Activated CD8-positive, alpha-beta memory T cell treated with anti-CD3 and anti-CD28 coated beads for 24 hours (primary cell): ENCODE data around the gene UPK2.

ENCODE experiments used
- DNase-seq: peaks from one replicate; pipeline ENCODE4 v3.0.0-alpha.2; 2020

UPK2 gene

DNA sequence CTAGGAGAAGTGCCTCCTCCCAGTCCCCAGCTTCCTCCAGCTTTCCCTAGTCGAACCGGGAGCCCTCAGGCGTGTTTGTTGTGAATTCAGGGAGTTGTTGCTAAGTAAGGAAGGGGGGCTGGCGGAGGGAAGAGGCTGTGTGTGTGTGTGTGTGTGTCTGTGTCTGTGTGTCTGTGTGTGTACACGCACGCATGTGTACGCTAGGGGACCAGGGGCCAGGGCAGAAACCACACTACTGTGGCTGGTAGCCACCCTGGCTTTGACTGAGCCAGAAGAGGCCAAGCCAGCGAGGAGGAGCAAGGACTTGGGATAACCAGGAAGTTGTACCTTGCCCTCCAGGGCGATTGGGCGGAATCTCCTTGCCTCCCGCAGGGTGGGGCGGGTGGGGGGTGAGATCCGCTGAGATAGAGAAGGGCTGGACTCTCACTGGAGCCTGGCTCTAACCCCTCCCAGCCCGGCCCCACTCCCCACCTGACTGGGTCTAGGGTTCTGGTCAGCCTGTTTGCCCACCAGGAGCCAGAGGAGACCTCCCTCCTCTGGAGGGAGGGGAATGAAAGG lies 37.9 kb upstream of the UPK2 start:
- peak; percentile 79 for DNase-seq

DNA sequence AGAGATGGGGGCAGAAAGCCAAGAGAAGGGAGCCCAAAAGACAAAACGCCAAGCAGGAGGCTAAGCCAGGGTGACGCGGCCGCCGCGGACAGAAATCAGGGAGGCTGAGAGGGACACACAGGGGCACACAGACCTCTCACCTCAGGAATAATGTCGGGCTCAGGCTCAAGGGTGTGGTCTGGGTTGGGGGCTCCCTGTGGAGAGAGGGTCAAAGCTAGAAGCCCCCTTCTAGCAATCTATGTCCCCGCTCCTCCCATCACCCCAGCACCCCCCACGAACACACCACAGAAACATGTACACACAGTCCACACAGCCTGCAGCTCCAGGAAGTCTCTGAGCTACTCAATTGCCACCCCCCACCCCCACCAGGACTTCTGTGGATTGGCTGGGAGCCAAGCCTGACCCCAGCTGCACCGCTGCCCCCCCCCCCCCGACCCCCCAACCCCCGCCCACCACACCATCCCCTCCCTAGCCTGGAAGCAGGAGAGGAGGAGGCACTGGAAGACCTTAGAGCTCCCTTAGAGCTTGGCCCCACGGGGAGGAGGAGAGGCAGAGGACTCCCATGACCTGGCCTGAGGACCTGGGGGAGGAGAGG lies 37.3 kb upstream of the UPK2 start:
- DNase-seq, result peak; percentile 72

DNA sequence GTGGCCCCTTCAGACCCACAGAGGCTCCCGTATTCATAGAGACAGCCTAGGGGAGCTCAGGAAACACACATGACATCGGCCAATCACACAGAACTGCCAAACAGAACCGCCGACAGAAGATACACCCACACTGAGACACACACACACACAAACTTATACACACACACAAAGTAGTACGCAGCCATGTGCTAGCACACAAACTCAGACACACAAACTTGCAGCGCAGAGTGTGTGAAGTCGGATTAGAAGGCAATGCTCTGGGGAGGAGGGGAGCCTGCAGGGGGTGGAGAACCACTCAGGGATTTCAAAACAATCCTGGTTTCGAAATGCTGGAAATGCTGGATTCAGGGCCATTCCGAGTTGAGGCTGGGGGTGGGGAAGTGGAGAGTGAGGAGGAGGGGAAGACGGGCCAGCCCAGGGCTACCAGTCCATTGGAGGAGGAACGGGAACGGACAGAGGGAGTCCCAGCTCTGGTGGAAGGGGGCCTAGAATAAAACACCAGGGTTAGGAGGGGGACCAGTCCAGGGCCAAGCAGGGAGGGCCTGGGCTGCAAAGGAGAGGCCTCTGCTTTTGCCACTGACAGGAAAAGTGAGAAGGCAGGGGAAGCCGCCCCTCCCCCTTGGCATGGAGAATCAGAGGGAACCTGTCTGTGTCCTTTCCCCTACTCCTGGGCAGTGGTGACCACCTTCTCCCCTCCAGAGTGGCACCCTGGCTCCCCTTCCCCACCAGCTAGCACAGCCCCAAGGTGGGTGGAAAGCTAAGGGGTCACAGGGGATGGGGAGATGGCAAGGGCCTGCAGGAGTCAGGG lies 34.8 kb upstream of the UPK2 start:
- DNase-seq, result peak; percentile 63

DNA sequence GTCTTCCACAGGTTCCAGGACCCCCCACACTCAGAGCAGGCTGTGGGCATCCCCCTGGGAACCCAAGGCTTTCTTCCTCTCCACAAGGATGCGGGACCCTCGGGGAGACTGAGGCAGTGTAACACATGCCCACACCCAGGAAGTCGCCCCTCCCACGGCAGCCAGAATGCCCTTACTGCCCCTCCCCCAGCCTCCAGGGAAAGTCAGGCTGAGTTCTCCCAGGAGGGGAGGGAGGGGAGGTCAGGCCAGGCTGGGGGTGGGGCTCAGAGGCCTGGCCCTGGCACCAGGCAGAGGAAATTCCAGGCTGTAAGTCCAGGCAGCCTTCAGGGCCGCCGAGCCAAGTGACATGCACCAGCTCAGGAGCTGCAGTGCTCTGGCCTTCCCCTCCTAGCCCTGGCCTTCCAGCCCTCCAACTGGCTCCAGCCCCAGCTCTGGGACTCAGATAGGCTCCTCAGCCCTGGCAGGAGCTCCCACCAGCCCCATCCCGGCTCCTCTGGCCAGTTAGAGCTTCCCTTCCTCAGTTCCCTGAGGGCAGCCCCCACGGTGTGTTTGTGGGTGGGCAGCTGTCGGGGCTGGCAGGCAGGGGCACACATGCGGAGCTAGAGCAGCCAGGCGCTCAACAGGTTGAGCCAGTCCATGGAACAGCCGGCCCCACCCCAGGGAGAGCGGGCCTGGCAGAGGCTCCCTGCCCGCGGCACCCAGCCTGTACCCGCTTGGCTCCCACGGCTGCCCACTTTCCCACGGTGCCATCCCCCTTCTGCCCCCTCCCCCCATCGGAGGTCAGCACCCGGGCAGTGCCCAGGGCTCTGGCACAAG lies 34.0 kb upstream of the UPK2 start:
- no peak for DNase-seq

DNA sequence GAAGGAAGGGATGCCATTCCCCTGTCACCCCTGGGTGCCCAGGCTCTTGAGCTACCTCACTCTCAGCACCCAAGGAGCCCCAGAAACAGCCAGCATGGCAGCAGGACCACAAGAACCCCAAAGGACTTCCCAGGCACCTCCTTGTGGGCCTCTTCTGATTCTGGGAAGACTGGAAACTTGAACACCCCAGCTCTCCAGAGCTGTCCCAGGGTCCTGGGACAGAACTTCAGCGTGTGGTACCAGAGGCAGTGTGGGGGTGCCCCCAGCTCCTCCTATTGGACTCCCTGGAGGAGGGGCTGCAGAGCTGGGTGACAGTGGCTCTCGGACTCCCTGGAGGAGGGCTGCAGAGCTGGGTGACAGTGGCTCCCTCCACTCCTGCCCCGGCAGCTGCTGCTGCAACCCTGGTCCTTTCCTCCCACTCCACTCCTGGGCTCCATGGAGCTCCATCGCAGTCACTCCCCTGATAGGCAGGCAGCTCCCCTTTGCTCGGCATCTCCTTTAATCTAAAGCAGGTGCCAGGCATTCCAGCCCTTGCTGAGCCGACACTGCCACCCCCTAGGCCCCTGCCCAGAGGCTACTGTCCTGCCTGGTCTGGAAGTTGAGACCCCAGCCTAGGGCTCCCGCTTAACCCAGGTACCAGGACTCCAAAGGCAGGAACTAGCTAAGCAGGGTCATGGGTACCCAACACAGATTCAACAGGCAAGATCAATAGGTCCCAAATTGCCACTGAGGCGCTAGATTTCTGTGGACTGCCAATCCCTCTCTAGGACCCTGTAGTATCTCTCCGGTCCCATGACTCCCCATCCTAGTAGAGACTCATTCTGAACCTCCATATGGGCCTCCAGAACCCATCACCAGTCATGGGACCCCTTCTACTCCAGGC lies 33.1 kb upstream of the UPK2 start:
- DNase-seq, result peak; percentile 62

DNA sequence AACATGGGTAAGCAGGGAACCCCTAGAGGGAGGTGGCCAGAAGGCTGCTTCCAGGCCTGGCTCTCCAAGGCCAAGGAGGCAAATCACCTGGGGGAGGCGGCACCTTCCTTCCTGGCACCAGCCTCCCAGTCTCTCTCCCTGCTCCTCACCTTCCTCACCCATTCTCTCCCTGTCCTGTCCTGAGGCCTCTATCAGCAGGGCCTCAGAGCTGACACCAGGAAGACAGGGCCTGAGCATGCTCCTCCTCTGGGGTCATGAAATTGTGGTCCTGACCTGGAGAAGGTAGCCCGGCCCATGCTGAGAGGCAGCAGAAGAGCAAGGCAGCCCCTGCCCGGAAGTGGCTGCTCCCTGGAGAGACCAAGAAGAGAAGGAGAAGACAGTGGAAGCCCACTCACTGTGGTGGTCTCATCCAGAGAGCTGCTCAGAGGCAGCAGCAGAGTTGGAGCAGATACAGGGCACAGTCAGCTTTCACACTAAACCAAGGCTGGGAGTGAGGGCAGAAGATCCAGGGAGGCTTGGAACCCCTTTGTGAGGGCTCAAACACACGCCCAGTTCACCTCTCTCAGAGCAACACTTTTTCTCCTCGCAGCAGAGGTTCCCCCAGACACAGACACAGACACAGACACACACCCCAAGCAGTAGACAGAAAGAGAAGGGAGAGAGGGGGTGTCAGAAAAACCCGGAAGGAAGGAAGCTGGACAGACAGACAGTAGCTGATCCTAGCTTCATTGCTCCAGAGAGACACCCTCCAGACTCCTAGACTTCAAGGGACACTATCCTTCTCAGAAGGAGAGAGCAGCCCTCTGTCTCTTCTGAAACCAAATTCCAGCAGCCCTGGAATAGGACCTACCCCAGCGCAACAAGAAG lies 32.1 kb upstream of the UPK2 start:
- no peak for DNase-seq

DNA sequence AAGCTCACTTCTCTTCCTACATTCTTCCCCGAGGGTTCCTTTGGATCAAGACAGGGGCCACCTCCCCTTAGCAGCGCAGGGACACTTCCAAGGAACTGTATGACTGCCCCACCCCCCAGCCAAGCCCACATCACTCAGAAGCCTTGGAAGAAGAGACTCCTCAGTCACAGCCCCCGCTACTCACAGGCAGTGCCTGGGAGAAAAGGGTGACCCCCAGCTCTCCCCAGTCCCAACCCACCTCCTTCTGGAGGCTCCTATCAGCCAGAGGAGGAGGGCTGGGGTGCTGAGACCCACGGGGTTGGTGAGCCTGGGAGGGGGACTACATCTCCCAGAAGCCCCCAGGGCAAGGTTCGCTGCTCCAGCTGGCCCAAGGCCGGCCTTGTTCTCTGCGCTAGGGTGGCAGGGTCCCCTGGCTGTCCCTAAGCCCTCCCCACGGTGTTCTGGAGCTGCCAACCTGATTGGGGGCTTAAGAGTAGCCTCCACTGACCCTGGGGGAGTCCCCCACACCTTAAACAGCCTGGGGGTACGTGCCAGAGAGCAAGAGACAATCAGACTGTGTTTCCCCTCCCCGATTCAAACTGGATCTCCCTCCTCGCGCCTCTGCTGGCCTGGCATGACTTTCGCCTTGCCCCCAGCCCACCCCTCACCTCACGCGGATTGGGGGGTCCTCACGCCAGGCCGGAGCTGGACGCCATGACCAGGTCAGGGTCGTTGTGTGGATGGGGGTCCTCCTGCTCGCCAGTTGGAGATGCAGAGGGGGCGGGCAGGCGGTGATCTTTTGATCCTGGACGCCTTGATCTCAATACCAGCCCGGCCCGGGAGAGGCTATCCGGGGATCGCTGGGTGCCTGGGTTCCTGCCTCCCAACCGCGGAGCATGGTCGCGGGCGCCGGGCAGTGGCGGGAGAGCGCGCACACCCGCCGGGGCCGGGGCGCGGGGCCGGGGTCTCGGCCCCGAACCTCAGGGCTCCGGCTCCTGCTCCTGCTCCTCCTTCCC lies 31.2 kb upstream of the UPK2 start:
- peak; percentile 83 for DNase-seq

DNA sequence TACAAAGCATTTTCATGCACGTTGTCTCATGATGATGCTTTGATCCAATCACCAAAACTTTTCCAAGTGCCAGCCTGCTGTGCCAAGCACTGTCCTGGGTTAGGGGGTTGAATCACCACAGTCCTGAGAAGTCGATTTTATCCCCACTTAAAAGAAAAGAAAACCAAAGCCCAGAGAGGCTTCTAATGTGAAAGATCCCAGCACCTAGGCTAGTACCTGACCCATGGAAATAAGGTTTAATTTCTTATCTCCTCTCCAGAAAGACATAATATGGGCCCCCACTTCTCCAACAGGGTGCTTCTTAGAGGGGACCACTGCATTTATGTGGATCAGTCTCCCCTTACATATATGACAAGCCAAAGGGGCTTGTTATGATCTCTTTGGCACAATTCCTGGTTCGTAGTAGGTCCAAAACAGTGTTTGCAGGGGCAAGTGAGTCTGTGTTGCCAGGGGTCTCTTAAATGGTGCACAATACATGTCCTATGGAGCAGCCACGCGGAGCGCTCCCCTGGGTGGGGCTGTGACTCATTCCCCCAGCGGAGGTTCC lies 28.5 kb upstream of the UPK2 start:
- no peak for DNase-seq

DNA sequence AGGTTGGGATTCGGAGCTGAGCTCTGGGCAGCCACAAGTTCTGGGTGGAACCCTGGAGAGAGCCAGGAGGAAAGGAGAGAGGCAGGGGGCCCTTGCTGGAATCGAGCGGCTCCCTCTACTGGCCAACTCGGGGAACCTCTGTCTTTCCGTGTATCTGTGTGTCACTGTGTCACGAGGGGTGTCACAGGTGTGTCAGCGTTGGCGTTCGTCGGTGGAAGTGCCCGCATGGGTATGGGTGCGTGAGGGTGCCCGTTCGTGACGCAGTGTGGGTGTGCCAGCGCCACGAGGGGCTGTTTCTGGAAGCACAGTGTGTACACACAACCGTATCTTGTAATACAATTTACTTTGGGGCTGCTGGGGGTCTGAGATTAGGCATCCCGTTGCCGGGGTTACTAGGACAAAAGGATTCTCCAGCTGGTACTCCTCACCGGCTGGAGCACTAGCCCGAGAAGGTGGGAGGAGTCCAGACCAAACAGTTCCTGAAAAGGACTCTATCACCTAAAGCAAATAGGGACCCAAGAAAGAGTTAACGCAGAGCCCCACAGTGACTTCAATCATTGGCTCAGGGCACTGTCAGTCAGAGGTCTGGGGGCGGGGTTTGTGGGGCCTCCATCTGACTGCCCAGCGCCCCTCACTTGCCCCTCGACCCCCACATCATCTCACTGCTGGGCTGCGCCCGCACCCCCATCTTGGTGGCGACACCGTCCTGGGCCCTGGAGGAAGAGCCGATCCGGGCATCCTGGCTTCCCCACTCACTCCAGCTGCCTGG lies 27.8 kb upstream of the UPK2 start:
- peak; percentile 100 for DNase-seq

DNA sequence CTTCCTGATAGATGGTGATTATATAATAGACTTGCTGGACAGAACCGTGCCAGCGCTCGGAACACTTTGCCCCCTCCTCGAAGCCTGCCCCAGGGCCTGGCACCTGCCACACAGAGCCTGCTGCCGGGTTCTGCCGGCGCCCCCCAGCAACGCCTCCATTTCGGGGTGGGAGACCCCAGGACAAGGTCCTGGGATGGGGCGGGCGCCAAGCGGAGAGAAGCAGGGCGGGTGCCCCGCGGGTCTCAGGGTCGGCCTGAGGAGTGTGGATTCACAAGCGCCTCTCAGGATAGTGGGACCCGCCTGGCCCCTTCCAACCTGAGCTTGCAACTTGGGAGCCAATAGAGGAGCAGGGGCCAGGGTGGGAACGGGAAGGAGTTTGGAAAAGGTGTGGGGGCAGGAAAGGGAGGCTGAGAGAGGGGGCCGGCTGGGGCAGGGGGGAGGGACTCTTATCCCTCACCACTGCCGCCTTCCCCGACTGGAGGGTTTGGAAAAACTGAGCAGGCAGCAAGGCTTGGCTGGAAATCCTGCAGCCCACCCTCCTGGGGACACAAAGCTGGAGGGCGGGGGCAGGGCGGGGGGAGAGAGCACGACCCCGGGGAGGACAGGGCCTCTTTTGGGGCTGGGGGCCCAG lies 27.1 kb upstream of the UPK2 start:
- DNase-seq, result peak; percentile 91

DNA sequence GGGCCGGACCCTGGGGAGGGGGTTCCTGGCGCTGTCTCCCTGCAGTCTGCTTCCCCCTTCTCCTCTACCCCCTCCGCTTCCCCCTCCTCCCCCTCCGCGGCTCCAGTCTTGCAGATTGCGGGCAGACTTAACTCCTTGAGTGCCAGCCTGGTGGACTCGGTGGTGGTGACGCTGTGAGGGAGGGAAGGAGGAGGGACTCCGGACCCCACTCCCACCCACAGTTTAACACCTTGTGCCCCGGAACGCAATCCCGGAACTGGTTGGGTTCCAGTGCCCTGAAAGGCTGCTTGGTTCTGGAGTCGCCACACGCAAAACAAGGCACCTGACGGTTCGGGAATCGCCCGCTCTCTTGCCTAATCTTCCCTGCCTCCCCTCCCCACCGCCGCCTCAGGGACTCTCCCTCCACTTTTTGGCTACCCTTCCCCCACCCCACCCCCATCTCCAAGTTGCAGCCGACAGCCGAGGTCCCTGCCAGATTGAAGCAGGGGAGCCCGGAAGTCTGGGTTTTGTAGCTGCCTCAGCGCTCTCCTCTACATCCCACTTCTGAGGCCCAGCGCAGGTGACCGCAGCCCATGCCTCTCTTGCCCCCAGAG lies 26.5 kb upstream of the UPK2 start:
- peak; percentile 88 for DNase-seq

DNA sequence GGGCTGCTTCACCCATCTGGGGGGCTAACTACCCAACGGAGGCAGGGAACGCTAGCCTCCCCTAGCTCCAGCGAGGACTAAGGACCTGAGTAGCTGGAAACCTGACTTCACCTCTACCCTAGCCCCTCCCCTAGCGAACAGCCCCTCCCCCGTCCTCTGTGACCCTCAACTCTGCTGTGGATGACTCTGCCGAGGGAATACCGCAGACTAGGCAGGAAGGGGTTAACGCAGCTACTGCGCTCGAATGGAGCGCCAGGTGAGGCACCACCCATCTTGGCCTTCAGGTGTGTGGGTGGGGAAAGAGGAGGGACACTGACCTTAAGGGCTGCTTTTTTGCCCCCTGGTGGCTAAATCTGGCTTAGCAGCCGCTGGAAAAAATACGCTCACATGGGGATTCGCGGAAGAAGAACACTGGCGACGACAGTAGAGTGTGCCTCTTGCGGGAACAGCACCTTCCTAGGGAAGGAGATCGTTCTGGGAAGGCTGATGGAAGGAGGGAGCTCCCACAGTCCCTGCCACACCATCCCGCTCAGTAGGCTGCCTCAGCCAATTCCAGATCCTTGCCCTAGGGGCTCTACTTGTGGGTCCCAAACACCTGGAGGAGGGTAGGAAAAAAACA lies 25.9 kb upstream of the UPK2 start:
- DNase-seq, result peak; percentile 97

DNA sequence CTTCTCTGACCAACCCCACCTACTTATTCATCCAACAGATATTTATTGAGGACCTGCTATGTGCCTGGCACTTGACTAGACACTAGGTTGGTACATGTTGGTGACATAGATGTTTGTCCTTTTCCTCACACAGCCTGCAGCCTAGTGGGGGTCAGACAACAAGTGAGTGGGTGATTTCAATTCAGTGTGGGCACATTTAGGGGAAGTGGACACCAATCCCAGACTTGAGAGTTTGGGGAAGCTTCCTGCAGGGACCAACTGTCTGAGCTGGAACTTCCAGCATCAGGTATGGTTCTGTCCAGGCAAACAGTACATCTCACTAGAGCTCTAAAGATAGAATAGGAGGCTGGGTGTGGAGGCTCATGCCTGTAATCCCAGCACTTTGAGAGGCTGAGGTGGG lies 24.5 kb upstream of the UPK2 start:
- DNase-seq, result no peak

DNA sequence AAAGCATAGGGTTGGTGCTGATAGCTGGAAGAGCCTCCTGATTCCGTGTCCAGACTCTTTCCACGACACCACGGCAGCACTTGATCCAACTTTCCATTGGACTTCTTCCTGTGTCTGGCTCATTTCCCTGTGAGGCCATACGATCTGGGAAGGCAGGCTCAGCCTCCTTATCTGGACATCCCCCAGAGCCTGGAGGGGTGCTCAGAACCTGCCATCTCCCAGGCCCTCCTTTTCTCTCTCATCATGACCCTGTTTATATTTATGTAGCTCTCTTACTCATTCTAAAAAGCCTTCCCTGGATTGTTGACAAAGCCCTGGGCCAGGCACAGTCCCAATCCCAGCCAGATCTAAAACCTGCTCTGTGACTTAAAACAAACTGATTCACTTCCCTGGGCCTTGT lies 22.6 kb upstream of the UPK2 start:
- DNase-seq, result no peak

DNA sequence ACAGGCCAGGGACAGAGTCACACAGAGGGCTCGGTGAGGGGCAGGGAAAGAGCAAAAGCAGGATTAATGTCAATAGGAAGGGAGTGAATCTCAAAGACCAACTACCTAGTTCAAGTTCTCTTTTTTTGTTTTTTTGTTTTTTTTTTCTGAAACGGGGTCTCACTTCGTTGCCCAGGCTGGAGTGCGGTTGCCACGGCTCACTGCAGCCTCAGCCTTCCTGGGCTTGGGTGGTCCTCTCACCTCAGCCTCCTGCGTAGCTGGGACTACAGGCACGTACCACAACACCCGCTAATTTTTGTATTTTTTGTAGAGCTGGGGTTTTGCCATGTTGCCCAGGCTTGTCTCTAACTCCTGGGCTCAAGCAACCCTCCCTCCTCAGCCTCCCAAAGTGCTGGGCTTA lies 20.7 kb upstream of the UPK2 start:
- DNase-seq, result no peak

DNA sequence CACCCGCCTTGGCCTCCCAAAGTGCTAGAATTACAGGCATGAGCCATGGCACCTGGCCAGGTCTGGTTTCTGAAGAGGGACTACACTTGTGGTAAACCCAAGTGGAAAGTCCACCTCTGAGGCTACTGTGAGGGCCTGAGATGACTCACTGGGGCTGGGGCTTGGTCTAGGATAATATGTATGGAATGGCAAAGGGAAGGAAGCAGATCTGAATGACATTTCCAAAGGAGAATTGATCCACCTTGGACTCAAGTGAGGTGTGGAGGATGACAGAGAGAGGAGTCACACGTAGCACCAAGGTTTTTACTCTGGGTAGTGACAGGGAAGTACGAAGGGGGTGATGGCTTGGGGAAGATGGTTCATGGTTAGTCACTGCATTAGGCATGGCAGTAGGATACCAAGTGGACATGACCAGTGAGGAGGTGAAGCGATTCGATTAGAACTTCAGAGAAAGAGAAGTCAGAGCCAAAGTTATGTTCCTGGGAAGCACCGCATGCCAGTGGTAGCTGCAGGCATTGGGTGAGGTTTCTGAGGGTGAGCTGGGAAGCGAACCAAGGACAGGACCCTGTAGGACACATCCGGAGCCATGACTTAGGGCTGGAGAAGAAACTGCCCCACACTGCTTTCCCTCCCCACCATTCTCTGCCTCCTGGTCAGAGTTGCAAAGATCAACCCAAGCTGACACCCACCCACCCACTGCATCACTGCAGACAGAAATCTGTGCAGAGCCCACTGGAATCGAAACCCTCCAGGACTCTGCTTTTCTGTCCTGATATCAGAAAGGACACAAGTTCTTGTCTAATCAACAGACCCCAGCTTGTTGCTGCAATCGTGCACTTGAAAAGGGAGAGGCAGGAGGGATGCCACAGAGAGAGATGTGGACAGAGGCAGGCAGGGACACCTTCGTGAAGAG lies 17.4 kb upstream of the UPK2 start:
- DNase-seq, result no peak
